Coronary artery (tissue), 2 donors: Measurements from ENCODE around the gene LHFPL5.

Experiments
- DNase-seq: peaks from one replicate; pipeline ENCODE4 v3.0.0-alpha.2; 2017; ENCODE audit warnings: low spot score
- H3K27ac ChIP-seq, 2 donors: fragments of 200-600 bp; sonication (generic); one replicate each; pipeline ENCODE4 v1.5.1; 2016 to 2019
- H3K4me3 ChIP-seq: fragments of 200-600 bp; sonication (generic); 2 replicates; pipeline ENCODE4 v1.5.1; 2016; ENCODE audit warnings: mild to moderate bottlenecking, moderate library complexity
- TF ChIP-seq, protein P1 (sequence below): fragments of 200-600 bp; sonication (generic); IDR thresholded peaks from one replicate; pipeline ENCODE4 v1.5.1; 2019; ENCODE audit warnings: antibody characterized with exemption

Gene LHFPL5

GRCh38 chr6:35774116-35774794, 30.9 kb upstream of the LHFPL5 start:
- TF ChIP-seq, protein P1, sequence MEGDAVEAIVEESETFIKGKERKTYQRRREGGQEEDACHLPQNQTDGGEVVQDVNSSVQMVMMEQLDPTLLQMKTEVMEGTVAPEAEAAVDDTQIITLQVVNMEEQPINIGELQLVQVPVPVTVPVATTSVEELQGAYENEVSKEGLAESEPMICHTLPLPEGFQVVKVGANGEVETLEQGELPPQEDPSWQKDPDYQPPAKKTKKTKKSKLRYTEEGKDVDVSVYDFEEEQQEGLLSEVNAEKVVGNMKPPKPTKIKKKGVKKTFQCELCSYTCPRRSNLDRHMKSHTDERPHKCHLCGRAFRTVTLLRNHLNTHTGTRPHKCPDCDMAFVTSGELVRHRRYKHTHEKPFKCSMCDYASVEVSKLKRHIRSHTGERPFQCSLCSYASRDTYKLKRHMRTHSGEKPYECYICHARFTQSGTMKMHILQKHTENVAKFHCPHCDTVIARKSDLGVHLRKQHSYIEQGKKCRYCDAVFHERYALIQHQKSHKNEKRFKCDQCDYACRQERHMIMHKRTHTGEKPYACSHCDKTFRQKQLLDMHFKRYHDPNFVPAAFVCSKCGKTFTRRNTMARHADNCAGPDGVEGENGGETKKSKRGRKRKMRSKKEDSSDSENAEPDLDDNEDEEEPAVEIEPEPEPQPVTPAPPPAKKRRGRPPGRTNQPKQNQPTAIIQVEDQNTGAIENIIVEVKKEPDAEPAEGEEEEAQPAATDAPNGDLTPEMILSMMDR: no peak
- H3K27ac ChIP-seq: no peak overlapping the region
- no peak for DNase-seq
- no peak overlapping the region for H3K4me3 ChIP-seq

GRCh38 chr6:35775031-35775430, 30.1 kb upstream of the LHFPL5 start:
- no peak for DNase-seq
- Histone ChIP-seq H3K27ac (no peak overlapping the region), H3K4me3 (no peak overlapping the region)
- TF ChIP-seq, protein P1: no peak

GRCh38 chr6:35776364-35777215, 28.6 kb upstream of the LHFPL5 start, which contains the start of gene CLPSL2:
CLPSL2 (plus strand) TSS chr6:35776598; CDS start chr6:35776619, 21 bp downstream.
- DNase-seq: no peak
- Histone ChIP-seq H3K27ac (no peak within 1 kb of the TSS), H3K4me3 (peak within 1 kb of the TSS; percentile 60)
- TF ChIP-seq, protein P1: no peak

DNA sequence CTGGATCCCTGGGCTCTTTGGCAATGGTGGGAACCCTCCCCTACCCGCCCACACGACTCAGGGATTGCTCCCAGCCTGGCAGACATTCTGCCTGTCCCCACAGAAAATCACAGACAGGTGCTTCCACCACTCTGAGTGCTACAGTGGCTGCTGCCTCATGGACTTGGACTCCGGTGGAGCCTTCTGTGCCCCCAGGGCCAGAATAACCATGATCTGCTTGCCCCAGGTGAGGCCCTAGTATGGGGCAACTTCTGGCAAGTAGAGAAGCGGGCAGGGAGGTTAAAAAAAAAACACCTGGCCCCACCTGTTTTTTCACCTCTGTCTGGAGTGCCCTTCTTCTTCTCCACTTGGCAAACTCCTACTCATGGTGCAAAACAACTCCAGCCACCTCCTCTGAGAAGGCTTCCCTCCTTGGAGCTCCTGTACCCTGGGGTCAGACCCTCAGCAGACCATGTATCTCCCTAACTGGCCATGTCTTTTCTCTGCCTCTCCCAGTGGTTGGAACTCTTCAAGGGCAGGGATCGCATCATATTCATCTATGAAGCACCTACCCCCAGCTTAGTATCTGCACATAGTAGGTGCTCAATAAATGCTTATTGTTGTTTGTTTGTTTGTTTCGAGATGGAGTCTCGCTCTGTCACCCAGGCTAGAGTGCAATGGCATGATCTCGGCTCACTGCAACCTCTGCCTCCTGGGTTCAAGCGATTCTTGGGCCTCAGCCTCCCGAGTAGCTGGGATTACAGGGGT, 27.6 kb upstream of the LHFPL5 start:
- Histone ChIP-seq H3K4me3 (no peak overlapping the region), H3K27ac (no peak overlapping the region)
- DNase-seq: no peak
- TF ChIP-seq, protein P1: no peak

GRCh38 chr6:35778437-35778836, 26.7 kb upstream of the LHFPL5 start:
- TF ChIP-seq, protein P1: no peak
- Histone ChIP-seq H3K4me3 (no peak overlapping the region), H3K27ac (no peak overlapping the region)
- DNase-seq: no peak

GRCh38 chr6:35780719-35781118, 24.4 kb upstream of the LHFPL5 start, which contains the start of gene CLPSL1:
CLPSL1 (plus strand) TSS chr6:35781019; CDS start chr6:35781111, 92 bp downstream.
- TF ChIP-seq, protein P1: no peak
- H3K27ac ChIP-seq: no peak within 1 kb of the TSS
- DNase-seq: no peak
- no peak within 1 kb of the TSS for H3K4me3 ChIP-seq
